ENCODE results near the gene APIP. TPM values are rescaled to one million over a fixed set of nuclear protein-coding genes. Genes with fewer than 3 reads are reported as not detected.

APIP gene
- total RNA-seq, 1 experiment from 2014 or later = 24.3 TPM

GRCh38 chr11:34865261-34865660, 50.9 kb downstream of the APIP start (continued):
- TF ChIP-seq, protein P1, sequence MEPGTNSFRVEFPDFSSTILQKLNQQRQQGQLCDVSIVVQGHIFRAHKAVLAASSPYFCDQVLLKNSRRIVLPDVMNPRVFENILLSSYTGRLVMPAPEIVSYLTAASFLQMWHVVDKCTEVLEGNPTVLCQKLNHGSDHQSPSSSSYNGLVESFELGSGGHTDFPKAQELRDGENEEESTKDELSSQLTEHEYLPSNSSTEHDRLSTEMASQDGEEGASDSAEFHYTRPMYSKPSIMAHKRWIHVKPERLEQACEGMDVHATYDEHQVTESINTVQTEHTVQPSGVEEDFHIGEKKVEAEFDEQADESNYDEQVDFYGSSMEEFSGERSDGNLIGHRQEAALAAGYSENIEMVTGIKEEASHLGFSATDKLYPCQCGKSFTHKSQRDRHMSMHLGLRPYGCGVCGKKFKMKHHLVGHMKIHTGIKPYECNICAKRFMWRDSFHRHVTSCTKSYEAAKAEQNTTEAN (CRISPR knock-in tag; IDR thresholded peaks at IDR 0.05) = no peak
- TF ChIP-seq CBFB (CRISPR knock-in tag; IDR thresholded peaks at IDR 0.05; ENCODE audit: low read depth) (no peak), HMGXB4 (CRISPR knock-in tag; IDR thresholded peaks at IDR 0.05) (no peak), RORB (CRISPR knock-in tag; IDR thresholded peaks at IDR 0.05) (no peak), ETV6 (CRISPR knock-in tag; IDR thresholded peaks at IDR 0.05) (no peak), PREB (CRISPR knock-in tag; IDR thresholded peaks at IDR 0.05; ENCODE audit: borderline replicate concordance) (no peak)

DNA sequence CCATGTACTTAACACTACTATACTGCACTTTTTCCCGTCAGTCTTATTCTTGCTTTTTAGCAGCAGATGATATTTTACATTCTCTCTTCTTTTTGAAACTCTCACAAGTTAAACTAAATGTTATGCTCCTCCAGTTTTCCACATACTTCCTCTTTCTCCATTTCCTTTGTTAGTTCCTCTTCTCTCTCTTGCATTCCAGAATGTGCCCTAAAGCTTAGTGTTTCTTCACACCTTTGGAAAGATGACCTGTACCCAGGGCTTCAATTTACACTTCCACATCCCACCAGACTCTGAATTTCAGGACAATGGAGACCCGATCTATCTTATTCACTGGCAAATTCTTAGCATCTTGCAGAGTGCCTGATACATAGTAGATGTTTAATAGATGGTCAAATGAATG, 51.8 kb downstream of the APIP start:
- Mint-ChIP-seq H3K9me3 (no peaks in the 10 kb centered on the region), H3K36me3 (peaks cover 5% of the 10 kb centered on the region; the same call in 1 of the 2 replicates), H3K27ac (no peak overlapping the region), H3K4me3 (no peak overlapping the region), H3K27me3 (ENCODE audit: low read depth) (no peaks in the 10 kb centered on the region), H3K4me1 (peaks cover 2% of the 10 kb centered on the region; the same call in 1 of the 2 replicates)
- no peak for DNase-seq (ENCODE audit: low spot score)
- no peak for ATAC-seq
- no peak for TF ChIP-seq PRDM15 (CRISPR knock-in tag; IDR thresholded peaks at IDR 0.05)
- TF ChIP-seq ELF4 (CRISPR knock-in tag; IDR thresholded peaks at IDR 0.05; ENCODE audit: low read depth) = no peak
- POLR2A ChIA-PET = no interaction called here
- CTCF ChIA-PET = no interaction called here

DNA sequence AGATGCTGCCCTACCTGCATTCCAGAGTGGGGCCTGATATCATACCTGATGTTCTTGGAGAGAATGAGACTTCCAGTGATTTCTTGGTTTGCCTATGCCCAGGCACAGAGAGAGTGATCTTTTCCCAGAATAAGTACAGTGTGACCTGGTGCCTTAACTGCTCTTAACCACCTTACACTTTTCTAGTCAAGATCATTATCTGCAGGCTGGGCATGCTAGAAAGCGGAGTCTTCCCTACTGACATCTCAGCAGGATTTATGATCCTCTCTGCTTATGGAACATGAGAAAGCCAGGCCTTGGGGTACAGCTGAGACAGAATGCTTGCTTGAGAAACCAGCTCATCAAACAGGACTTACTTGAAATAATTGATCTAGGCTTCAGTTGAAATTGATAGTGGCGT, 53.1 kb downstream of the APIP start:
- no peaks in the 10 kb centered on the region for H3K27me3 Mint-ChIP-seq (ENCODE audit: low read depth)
- peaks cover 2% of the 10 kb centered on the region; the same call in 1 of the 2 replicates for H3K4me1 Mint-ChIP-seq
- H3K27ac Mint-ChIP-seq = no peak overlapping the region
- ChIA-PET POLR2A (no interaction called here), CTCF (no interaction called here)
- no peak for TF ChIP-seq ZNF121 (CRISPR knock-in tag; IDR thresholded peaks at IDR 0.05)
- TF ChIP-seq, protein P2, sequence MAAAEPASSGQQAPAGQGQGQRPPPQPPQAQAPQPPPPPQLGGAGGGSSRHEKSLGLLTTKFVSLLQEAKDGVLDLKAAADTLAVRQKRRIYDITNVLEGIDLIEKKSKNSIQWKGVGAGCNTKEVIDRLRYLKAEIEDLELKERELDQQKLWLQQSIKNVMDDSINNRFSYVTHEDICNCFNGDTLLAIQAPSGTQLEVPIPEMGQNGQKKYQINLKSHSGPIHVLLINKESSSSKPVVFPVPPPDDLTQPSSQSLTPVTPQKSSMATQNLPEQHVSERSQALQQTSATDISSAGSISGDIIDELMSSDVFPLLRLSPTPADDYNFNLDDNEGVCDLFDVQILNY (CRISPR knock-in tag; IDR thresholded peaks at IDR 0.05) = no peak
- no peak for TF ChIP-seq JUN (CRISPR knock-in tag; IDR thresholded peaks at IDR 0.05)
- 0 out of 2 replicates have a peak, but pooled peaks have one; percentile 37 for TF ChIP-seq ZNF317 (CRISPR knock-in tag; IDR thresholded peaks at IDR 0.05; ENCODE audit: borderline replicate concordance, low read depth)
- TF ChIP-seq, protein P3, sequence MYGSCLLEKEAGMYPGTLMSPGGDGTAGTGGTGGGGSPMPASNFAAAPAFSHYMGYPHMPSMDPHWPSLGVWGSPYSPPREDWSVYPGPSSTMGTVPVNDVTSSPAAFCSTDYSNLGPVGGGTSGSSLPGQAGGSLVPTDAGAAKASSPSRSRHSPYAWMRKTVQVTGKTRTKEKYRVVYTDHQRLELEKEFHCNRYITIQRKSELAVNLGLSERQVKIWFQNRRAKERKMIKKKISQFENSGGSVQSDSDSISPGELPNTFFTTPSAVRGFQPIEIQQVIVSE (CRISPR knock-in tag; IDR thresholded peaks at IDR 0.05; ENCODE audit: borderline replicate concordance) = no peak
- TF ChIP-seq, protein P4, sequence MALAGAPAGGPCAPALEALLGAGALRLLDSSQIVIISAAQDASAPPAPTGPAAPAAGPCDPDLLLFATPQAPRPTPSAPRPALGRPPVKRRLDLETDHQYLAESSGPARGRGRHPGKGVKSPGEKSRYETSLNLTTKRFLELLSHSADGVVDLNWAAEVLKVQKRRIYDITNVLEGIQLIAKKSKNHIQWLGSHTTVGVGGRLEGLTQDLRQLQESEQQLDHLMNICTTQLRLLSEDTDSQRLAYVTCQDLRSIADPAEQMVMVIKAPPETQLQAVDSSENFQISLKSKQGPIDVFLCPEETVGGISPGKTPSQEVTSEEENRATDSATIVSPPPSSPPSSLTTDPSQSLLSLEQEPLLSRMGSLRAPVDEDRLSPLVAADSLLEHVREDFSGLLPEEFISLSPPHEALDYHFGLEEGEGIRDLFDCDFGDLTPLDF (CRISPR knock-in tag; IDR thresholded peaks at IDR 0.05) = no peak
- no peak for TF ChIP-seq SOX15 (CRISPR knock-in tag; IDR thresholded peaks at IDR 0.05)
- no peak for DNase-seq (ENCODE audit: low spot score)
- no peaks in the 10 kb centered on the region for H3K9me3 Mint-ChIP-seq
- ATAC-seq = no peak
- peaks cover 5% of the 10 kb centered on the region; the same call in 1 of the 2 replicates for H3K36me3 Mint-ChIP-seq
- no peak overlapping the region for H3K4me3 Mint-ChIP-seq
